H1 (cell line): ENCODE data around the gene NME7. TPM values are rescaled to one million over a fixed set of nuclear protein-coding genes. Genes with fewer than 3 reads are reported as not detected.

Experiments used
- CTCF ChIA-PET: fragments of 300-600 bp; sonication (Branson Sonifier 250); formaldehyde crosslinking; loops from one replicate; lab custom pipeline; 2021; ENCODE audit not compliant: partially characterized antibody; lab: Charles Lee
- POLR2A ChIA-PET: fragments of 300-600 bp; sonication (Branson Sonifier 250); formaldehyde crosslinking; loops from one replicate; lab custom pipeline; 2021; ENCODE audit warnings: inconsistent platforms; ENCODE audit not compliant: partially characterized antibody; lab: Charles Lee
- DNase-seq, 2 experiments: peaks; one replicate each; pipeline versions ENCODE4 v3.0.0 to v3.0.0-alpha.2; 2010 to 2022; ENCODE audit warnings: low spot score in 2 of 2, low read depth in 1 of 2, mixed read lengths in 1 of 2
- FAIRE-seq: peaks from 2 replicates; lab custom pipeline; 2011; peaks lifted over from hg19 to GRCh38; lab: Jason Lieb, UNC
- H2AFZ ChIP-seq: 2 replicates; pipeline ENCODE4 v1.8.1; 2012; ENCODE audit warnings: low read length, inconsistent platforms
- H2AK5ac ChIP-seq: 2 replicates; pipeline ENCODE4 v1.6.1; 2013; ENCODE audit warnings: low read depth, low read length
- H2BK120ac ChIP-seq: replicated peaks from 2 replicates; pipeline ENCODE3; 2013; ENCODE audit warnings: low read depth, low read length, inconsistent platforms
- H2BK12ac ChIP-seq: 2 replicates; pipeline ENCODE4 v1.6.1; 2013; ENCODE audit warnings: low read depth, low read length
- H2BK15ac ChIP-seq: 2 replicates; pipeline ENCODE4 v1.6.1; 2013; ENCODE audit warnings: low read length
- H2BK20ac ChIP-seq: 2 replicates; pipeline ENCODE4 v1.6.1; 2013; ENCODE audit warnings: low read length
- H2BK5ac ChIP-seq: 2 replicates; pipeline ENCODE4 v1.6.1; 2013; ENCODE audit warnings: low read depth, low read length
- H3K14ac ChIP-seq: 2 replicates; pipeline ENCODE4 v1.6.1; 2013; ENCODE audit warnings: inconsistent platforms; ENCODE audit not compliant: insufficient read length
- H3K18ac ChIP-seq: 2 replicates; pipeline ENCODE4 v1.6.1; 2013; ENCODE audit warnings: low read length; ENCODE audit errors: extremely low read depth
- H3K23ac ChIP-seq: 2 replicates; pipeline ENCODE4 v1.6.1; 2013; ENCODE audit warnings: inconsistent platforms; ENCODE audit not compliant: insufficient read length
- H3K23me2 ChIP-seq: 2 replicates; pipeline ENCODE4 v1.6.1; 2013; ENCODE audit warnings: low read depth, low read length
- H3K27ac ChIP-seq: 2 replicates; pipeline ENCODE4 v1.6.1; 2011; ENCODE audit warnings: low read depth, low read length, inconsistent platforms
- H3K27me3 ChIP-seq, 4 experiments: replicated peaks in 1 of 4; 1 replicate in 1 of 4; 2 replicates in 3 of 4; pipeline versions ENCODE4 v1.6.1 to v1.8.1; 2011 to 2013; ENCODE audit warnings: low read length in 3 of 4, mild to moderate bottlenecking in 3 of 4, inconsistent platforms in 2 of 4, mixed read lengths in 2 of 4, moderate library complexity in 1 of 4; ENCODE audit not compliant: control insufficient read depth in 3 of 4, insufficient read depth in 3 of 4; ENCODE audit errors: extremely low read depth in 1 of 4
- H3K36me3 ChIP-seq, 4 experiments: 2 replicates each; pipeline versions ENCODE4 v1.6.1 to v1.8.1; 2011 to 2013; ENCODE audit warnings: mild to moderate bottlenecking in 4 of 4, low read length in 3 of 4, moderate library complexity in 2 of 4, control low read depth in 1 of 4, inconsistent platforms in 1 of 4; ENCODE audit not compliant: insufficient read depth in 4 of 4, control insufficient read depth in 2 of 4
- H3K4ac ChIP-seq: replicated peaks from 2 replicates; pipeline ENCODE3; 2013; ENCODE audit warnings: low read length, low read depth, mixed read lengths, inconsistent platforms; ENCODE audit not compliant: insufficient read length
- H3K4me1 ChIP-seq, 4 experiments: replicated peaks in 1 of 4; 1 replicate in 1 of 4; 2 replicates in 3 of 4; pipeline versions ENCODE4 v1.6.1 to v1.8.1; 2011 to 2013; ENCODE audit warnings: low read length in 3 of 4, inconsistent platforms in 2 of 4, mixed read lengths in 1 of 4; ENCODE audit not compliant: insufficient read depth in 4 of 4, control insufficient read depth in 3 of 4
- H3K4me2 ChIP-seq, 2 experiments: 2 replicates each; pipeline versions ENCODE4 v1.6.1 to v1.8.1; 2011 to 2013; ENCODE audit warnings: low read depth in 2 of 2, low read length in 2 of 2, control low read depth in 1 of 2, inconsistent platforms in 1 of 2, mild to moderate bottlenecking in 1 of 2; ENCODE audit not compliant: insufficient read depth in 1 of 2
- H3K4me3 ChIP-seq, 4 experiments: fragments of 200-600, 300-600 bp in 1 of 4; sonication (generic), shearing (Covaris generic), sonication (Bioruptor Twin) in 1 of 4; 2 replicates each; pipeline versions ENCODE4 v1.5.1 to v1.8.1; 2011 to 2016; ENCODE audit warnings: low read length in 4 of 4, low read depth in 3 of 4, control low read depth in 2 of 4, inconsistent platforms in 2 of 4, mild to moderate bottlenecking in 2 of 4, mixed read lengths in 1 of 4, moderate library complexity in 1 of 4; ENCODE audit not compliant: insufficient read depth in 2 of 4; ENCODE audit errors: extremely low read depth in 1 of 4
- H3K56ac ChIP-seq: replicated peaks from 2 replicates; pipeline ENCODE3; 2013; ENCODE audit warnings: low read depth, mild to moderate bottlenecking, mixed read lengths, low read length, inconsistent platforms; ENCODE audit not compliant: insufficient read length
- H3K79me1 ChIP-seq: 2 replicates; pipeline ENCODE4 v1.6.1; 2013; ENCODE audit warnings: low read depth, low read length, control low read depth
- H3K79me2 ChIP-seq, 2 experiments: 2 replicates each; pipeline versions ENCODE4 v1.6.1 to v1.8.1; 2012 to 2013; ENCODE audit warnings: low read length in 2 of 2, mild to moderate bottlenecking in 2 of 2, inconsistent platforms in 1 of 2; ENCODE audit not compliant: insufficient read depth in 2 of 2, control insufficient read depth in 1 of 2
- H3K9ac ChIP-seq, 4 experiments: replicated peaks in 1 of 4; 1 replicate in 1 of 4; 2 replicates in 3 of 4; pipeline versions ENCODE4 v1.6.1 to v1.8.1; 2011 to 2013; ENCODE audit warnings: low read depth in 3 of 4, low read length in 3 of 4, control low read depth in 2 of 4, mild to moderate bottlenecking in 2 of 4, moderate library complexity in 2 of 4, inconsistent platforms in 1 of 4; ENCODE audit errors: extremely low read depth in 1 of 4
- H3K9me3 ChIP-seq, 2 experiments: 2 replicates each; pipeline versions ENCODE4 v1.6.1 to v1.8.1; 2012 to 2013; ENCODE audit warnings: mild to moderate bottlenecking in 2 of 2, moderate library complexity in 2 of 2, control low read depth in 1 of 2, inconsistent platforms in 1 of 2, low read depth in 1 of 2, low read length in 1 of 2, mixed read lengths in 1 of 2; ENCODE audit not compliant: insufficient read depth in 2 of 2
- H4K20me1 ChIP-seq, 2 experiments: replicated peaks in 1 of 2; 2 replicates each; pipeline versions ENCODE3 to v1.8.1; 2011 to 2013; ENCODE audit warnings: inconsistent platforms in 2 of 2, low read length in 2 of 2, mild to moderate bottlenecking in 1 of 2; ENCODE audit not compliant: insufficient read depth in 2 of 2, control insufficient read depth in 1 of 2
- H4K5ac ChIP-seq: 2 replicates; pipeline ENCODE4 v1.6.1; 2013; ENCODE audit warnings: low read length, low read depth, mixed read lengths, inconsistent platforms; ENCODE audit not compliant: insufficient read length
- H4K8ac ChIP-seq: 2 replicates; pipeline ENCODE4 v1.8.0; 2013; ENCODE audit warnings: mild to moderate bottlenecking, moderate library complexity, low read length, inconsistent platforms; ENCODE audit not compliant: insufficient read depth; ENCODE audit errors: extremely low read depth
- H4K91ac ChIP-seq: replicated peaks from 2 replicates; pipeline ENCODE3; 2013; ENCODE audit warnings: low read length, mixed read lengths, inconsistent platforms; ENCODE audit not compliant: insufficient read length
- TAF7 ChIP-seq: optimal IDR thresholded peaks from 2 replicates; pipeline ENCODE3; 2011; ENCODE audit warnings: low read depth, mild to moderate bottlenecking, inconsistent platforms, low read length, moderate library complexity, borderline replicate concordance
- TCF12 ChIP-seq: IDR thresholded peaks from 2 replicates; pipeline ENCODE4 v1.6.1; 2011; ENCODE audit warnings: low read depth, mild to moderate bottlenecking, low read length
- polyA plus RNA-seq, 7 experiments: library from polyadenylated mRNA; depleted of rRNA in 3 of 7; stranded (reverse) in 5 of 7; unstranded in 2 of 7; fragments of >200 nt in 5 of 7; fragments of 200-250 nt in 2 of 7; gene quantifications; 1 replicate in 5 of 7; 2 replicates in 1 of 7; 4 replicates in 1 of 7; pipeline versions ENCODE4 v1.2.1 to v1.2.3, GENCODE V29; 2011 to 2013; ENCODE audit warnings: missing spikeins in 2 of 7, mixed read lengths in 2 of 7
- total RNA-seq: library from RNA; stranded (reverse); fragmentation: NEBNext Ultra II Directional; extraction: Animal tissue kit (Norgen Biotek cat#: 25700); gene quantifications from 2 replicates; pipeline ENCODE4 v1.2.1, GENCODE V29; 2021

Gene NME7
- total and polyA plus RNA-seq, 2 of the 8 experiments (the other 6 are each of a cell fraction or from before 2014, with no cell fraction given) = 11.6 to 28.5 TPM

GRCh38 chr1:169390303-169390702, 22.7 kb upstream of the NME7 start:
- DNase-seq = no peak
- Histone ChIP-seq H2BK5ac (no peak overlapping the region), H3K56ac (no peak overlapping the region), H2BK120ac (no peak overlapping the region), H2AFZ (no peak overlapping the region), H3K4me2 (no peak overlapping the region)
- FAIRE-seq = no peak
- no peak for TF ChIP-seq TCF12
- no peak for TF ChIP-seq TAF7
- TF ChIP-seq, all 59 proteins: peak for 0
- Histone ChIP-seq H3K18ac (no peak overlapping the region), H3K27me3 (no peaks in the 10 kb centered on the region), H3K27ac (no peak overlapping the region), H3K23ac (no peak overlapping the region), H4K20me1 (no peaks in the 10 kb centered on the region), H2BK12ac (no peak overlapping the region), H3K9me3 (no peaks in the 10 kb centered on the region), H3K4me1 (no peaks in the 10 kb centered on the region), H3K36me3 (peaks cover 0 to 12% (median 7%) of the 10 kb centered on the region in 4 experiments; a peak in 4 of 8 replicates), H3K4me3 (no peak overlapping the region), H2AK5ac (no peak overlapping the region), H4K91ac (no peak overlapping the region), H2BK20ac (no peak overlapping the region), H3K79me1 (no peaks in the 10 kb centered on the region), H3K9ac (no peak overlapping the region), H2BK15ac (no peak overlapping the region), H3K23me2 (no peaks in the 10 kb centered on the region), H3K14ac (no peak overlapping the region), H4K5ac (no peak overlapping the region), H3K4ac (no peak overlapping the region), H4K8ac (no peak overlapping the region), H3K79me2 (no peaks in the 10 kb centered on the region)
- CTCF ChIA-PET = no interaction called here
- POLR2A ChIA-PET = no interaction called here
